SJCRH30 (cell line): Measurements from ENCODE around the gene BMP5. TPM values are rescaled to one million over a fixed set of nuclear protein-coding genes. Genes with fewer than 3 reads are reported as not detected.
"Not testable (repeated sequence)": the region's sequence is repeated elsewhere in the genome, so short reads cannot be mapped to it uniquely, and the experiment has no call there.

ENCODE experiments used
- DNase-seq, 2 experiments: peaks; one replicate each; pipeline ENCODE4 v3.0.0-alpha.2; 2015 to 2020
- H3K27ac ChIP-seq: fragments of 250-450 bp; sonication (Bioruptor Pico); 2 replicates; pipeline ENCODE4 v1.5.1; 2020; ENCODE audit warnings: mild to moderate bottlenecking, moderate library complexity
- H3K27me3 ChIP-seq: fragments of 250-450 bp; sonication (Bioruptor Pico); 2 replicates; pipeline ENCODE4 v1.5.1; 2020; ENCODE audit warnings: mild to moderate bottlenecking, moderate library complexity
- H3K36me3 ChIP-seq: fragments of 250-450 bp; sonication (Bioruptor Pico); 2 replicates; pipeline ENCODE4 v1.5.1; 2020; ENCODE audit warnings: mild to moderate bottlenecking, moderate library complexity
- H3K4me1 ChIP-seq: fragments of 250-450 bp; sonication (Bioruptor Pico); 2 replicates; pipeline ENCODE4 v1.5.1; 2020; ENCODE audit warnings: mild to moderate bottlenecking, moderate library complexity
- H3K4me3 ChIP-seq: fragments of 250-450 bp; sonication (Bioruptor Pico); 2 replicates; pipeline ENCODE4 v1.5.1; 2020; ENCODE audit warnings: mild to moderate bottlenecking, moderate library complexity
- H3K9me3 ChIP-seq: fragments of 250-450 bp; sonication (Bioruptor Pico); replicated peaks from 2 replicates; pipeline ENCODE4 v1.5.1; 2020; ENCODE audit warnings: mild to moderate bottlenecking, moderate library complexity
- total RNA-seq: library from RNA; depleted of rRNA; stranded (reverse); fragments of >200 nt; shearing (Covaris generic); gene quantifications from 2 replicates; pipeline ENCODE4 v1.2.3, GENCODE V29; 2014; rRNA removed

Gene BMP5
- total RNA-seq: 61.2 and 72.3 TPM in 2 replicates

DNA sequence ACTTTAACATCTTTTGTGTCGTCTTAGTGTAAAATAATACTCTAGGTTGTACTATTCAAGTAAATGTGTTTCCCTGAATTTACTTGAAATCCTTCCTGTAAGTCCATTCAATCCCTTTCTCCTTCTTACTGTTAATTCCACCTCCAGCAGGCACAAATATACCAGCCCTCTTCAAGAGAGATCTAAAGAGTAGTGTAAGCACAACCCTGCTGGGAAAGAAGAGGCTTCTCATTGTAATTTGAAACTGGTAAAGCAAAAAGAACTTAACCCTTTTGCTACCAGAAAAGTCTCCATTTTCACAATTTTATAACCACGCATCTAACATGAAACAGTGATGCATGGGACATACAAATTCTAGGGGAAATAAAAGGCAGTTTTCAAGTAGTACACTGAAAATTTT, at the start of gene BMP5:
TSS of gene BMP5 (minus strand) at position 191 of the 400 bp plus-strand sequence. CDS start 725 bp downstream, outside the sequence.
- no peaks in the 10 kb centered on the region for H3K27me3 ChIP-seq
- peak within 1 kb of the TSS; percentile 93 for H3K27ac ChIP-seq
- H3K4me1 ChIP-seq: peaks cover 8% of the 10 kb centered on the region; the same call in 1 of the 2 replicates
- peak; percentile 56 to 86 for DNase-seq
- H3K9me3 ChIP-seq: no peaks in the 10 kb centered on the region
- H3K36me3 ChIP-seq: peaks cover 14% of the 10 kb centered on the region
- H3K4me3 ChIP-seq: peak within 1 kb of the TSS; percentile 66

DNA sequence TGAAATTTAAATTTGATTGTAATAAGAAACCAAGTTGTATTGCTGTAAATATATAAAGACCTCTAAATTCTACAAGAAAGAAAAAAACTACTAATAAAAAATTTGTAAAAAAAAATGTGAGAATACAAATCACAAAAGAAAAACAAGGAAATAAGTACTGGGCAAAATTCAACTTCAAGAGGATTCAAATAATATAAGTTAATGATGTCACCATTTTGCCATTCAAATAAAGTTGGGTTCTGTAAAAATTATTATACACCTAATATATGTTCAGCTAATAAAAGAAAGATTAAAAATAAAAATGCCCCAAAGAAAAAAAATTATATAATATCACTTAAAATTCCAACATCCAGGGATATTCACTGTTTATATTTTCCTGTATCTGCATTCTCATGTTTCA, 47.0 kb upstream of the BMP5 start:
- Histone ChIP-seq H3K4me3 (no peak overlapping the region), H3K9me3 (no peaks in the 10 kb centered on the region), H3K36me3 (no peaks in the 10 kb centered on the region), H3K4me1 (peaks cover 5% of the 10 kb centered on the region; the same call in 1 of the 2 replicates), H3K27me3 (no peaks in the 10 kb centered on the region), H3K27ac (no peak overlapping the region)
- DNase-seq: no peak

- no peaks in the 10 kb centered on the region for H3K27me3 ChIP-seq
- no peak overlapping the region for H3K4me3 ChIP-seq
- H3K27ac ChIP-seq: no peak overlapping the region
- H3K9me3 ChIP-seq: no peaks in the 10 kb centered on the region
- no peaks in the 10 kb centered on the region for H3K36me3 ChIP-seq
- no peak for DNase-seq
- H3K4me1 ChIP-seq: peaks cover 13% of the 10 kb centered on the region; the same call in 1 of the 2 replicates
Observed at GRCh38 chr6:55919716-55920308, 44.4 kb upstream of the BMP5 start.

- H3K36me3 ChIP-seq: no peaks in the 10 kb centered on the region
- H3K27ac ChIP-seq: no peak overlapping the region
- peaks cover 13% of the 10 kb centered on the region; the same call in 1 of the 2 replicates for H3K4me1 ChIP-seq
- no peak for DNase-seq
- no peaks in the 10 kb centered on the region for H3K9me3 ChIP-seq
- H3K27me3 ChIP-seq: no peaks in the 10 kb centered on the region
- H3K4me3 ChIP-seq: no peak overlapping the region
Observed at GRCh38 chr6:55918639-55919038, 43.2 kb upstream of the BMP5 start.

DNA sequence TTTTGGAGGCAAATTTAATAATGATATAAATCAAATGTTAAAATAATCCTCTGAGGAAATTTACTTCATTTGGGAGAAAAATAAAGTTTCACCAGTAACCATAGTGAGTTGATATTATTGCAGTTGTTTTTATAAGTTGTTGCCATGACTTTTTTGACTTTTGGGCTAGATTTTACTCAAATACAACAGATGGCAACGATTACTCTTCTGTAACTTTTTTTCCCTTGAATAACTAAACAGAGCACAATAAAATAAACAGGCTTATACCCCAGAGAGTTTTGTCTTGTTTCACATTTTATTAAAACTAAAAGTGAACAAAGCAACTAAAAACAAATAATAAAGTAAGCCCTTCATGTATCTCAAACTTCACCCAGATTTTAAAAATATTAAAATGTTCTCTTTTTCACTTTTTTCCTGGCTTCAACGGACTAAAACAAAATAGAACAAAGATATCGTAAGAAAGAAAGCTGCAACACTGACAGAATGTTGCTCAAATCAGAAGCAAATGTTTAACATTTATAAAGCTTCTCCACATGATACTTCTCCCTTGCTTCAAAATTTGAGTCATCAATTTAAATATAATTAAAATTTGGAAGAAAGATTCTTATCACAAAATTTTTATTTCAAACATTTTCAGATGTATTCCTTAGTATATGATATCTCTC, 42.5 kb upstream of the BMP5 start:
- H3K27ac ChIP-seq: no peak overlapping the region
- peaks cover 13% of the 10 kb centered on the region; the same call in 1 of the 2 replicates for H3K4me1 ChIP-seq

DNA sequence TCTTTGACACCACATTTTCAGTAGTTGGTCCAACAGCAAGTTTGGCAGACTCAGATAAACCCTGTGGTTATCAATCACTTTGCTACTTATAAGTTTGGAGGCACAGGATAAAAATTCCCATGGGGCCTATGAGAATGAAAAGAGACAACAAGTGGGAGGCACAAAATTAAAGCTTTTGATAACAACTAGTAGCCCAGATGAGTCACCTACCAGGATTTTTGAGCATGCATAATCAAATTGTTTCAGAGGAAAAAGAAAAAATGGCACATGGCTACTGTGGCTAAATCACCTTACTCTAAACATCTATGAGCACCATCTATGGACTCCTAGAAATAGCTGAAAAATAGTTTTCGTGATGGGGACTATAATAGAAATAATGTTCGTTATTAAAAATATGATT, 40.8 kb upstream of the BMP5 start:
- Histone ChIP-seq H3K27me3 (no peaks in the 10 kb centered on the region), H3K9me3 (no peaks in the 10 kb centered on the region), H3K4me1 (peaks cover 13% of the 10 kb centered on the region; the same call in 1 of the 2 replicates), H3K4me3 (no peak overlapping the region), H3K36me3 (no peaks in the 10 kb centered on the region), H3K27ac (peak overlapping the region; percentile 14)
- peak; percentile 5 to 20 for DNase-seq

More for the DNA sequence above, 42.5 kb upstream of the BMP5 start:
- no peak overlapping the region for H3K4me3 ChIP-seq
- no peaks in the 10 kb centered on the region for H3K27me3 ChIP-seq
- H3K36me3 ChIP-seq: no peaks in the 10 kb centered on the region
- no peaks in the 10 kb centered on the region for H3K9me3 ChIP-seq
- DNase-seq: no peak

DNA sequence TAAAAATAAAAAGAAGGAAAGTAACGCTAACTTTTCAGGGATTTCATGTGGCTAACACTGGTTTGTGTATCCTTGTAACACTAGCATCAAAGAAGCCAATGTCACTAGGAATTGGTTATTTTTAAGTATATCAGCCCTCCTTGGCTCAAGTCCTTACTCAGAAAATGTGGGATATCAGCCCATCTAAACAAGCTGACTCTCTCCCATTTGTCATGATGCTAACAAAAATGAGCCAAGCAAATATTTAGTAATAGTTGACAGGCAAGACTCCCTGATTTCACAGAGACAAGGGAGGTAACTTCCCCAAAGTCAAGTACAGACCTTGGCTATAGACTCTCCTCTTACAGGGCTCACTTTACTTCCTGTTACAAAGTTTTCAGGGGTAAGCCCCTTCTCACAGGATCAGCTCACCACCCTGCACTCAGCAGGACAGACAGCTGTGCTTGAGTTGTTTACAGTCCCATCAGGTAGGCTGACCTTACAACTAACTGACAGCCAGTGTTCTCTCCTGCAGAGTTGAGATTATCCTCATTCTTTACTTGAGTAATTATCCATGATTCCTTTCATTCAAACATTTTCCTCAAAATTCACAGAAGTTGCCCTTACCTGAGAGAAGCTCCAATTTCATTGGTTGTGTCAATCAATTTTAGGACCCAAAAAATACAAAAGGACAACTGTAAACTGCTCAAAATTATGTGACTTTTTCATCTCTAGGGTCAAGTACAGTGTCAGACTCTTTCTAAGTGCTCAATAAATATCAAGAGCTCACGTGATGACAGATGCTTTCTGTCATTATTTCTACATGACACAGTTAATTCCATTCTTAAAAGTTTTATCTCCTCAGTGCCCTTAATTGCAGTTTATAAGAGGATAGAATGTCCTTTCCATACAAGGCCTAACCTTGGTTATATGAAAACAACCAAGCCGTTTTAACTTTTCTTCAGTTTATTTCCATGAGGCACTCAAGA, 38.1 kb upstream of the BMP5 start:
- H3K4me3 ChIP-seq: no peak overlapping the region
- DNase-seq: peak; percentile 2 to 21
- no peak overlapping the region for H3K27ac ChIP-seq
- no peaks in the 10 kb centered on the region for H3K36me3 ChIP-seq
- no peaks in the 10 kb centered on the region for H3K27me3 ChIP-seq
- no peaks in the 10 kb centered on the region for H3K9me3 ChIP-seq
- 0 out of 2 replicates have a peak, but pooled peaks cover 8% of the 10 kb centered on the region for H3K4me1 ChIP-seq

- not testable (repeated sequence) for H3K36me3 ChIP-seq, H3K27me3 ChIP-seq, H3K9me3 ChIP-seq, DNase-seq, H3K27ac ChIP-seq, H3K4me1 ChIP-seq, H3K4me3 ChIP-seq
Observed at GRCh38 chr6:55910466-55910865, 35.1 kb upstream of the BMP5 start.

GRCh38 chr6:55909911-55910310, 34.5 kb upstream of the BMP5 start:
- not testable (repeated sequence) for H3K9me3 ChIP-seq, H3K27me3 ChIP-seq, H3K4me3 ChIP-seq, H3K27ac ChIP-seq, H3K36me3 ChIP-seq, H3K4me1 ChIP-seq, DNase-seq

GRCh38 chr6:55902796-55903195, 27.4 kb upstream of the BMP5 start:
- Histone ChIP-seq H3K4me1 (peaks cover 5% of the 10 kb centered on the region; the same call in 1 of the 2 replicates), H3K4me3 (no peak overlapping the region), H3K9me3 (no peaks in the 10 kb centered on the region), H3K27ac (no peak overlapping the region; the same call in 1 of the 2 replicates), H3K27me3 (no peaks in the 10 kb centered on the region), H3K36me3 (no peaks in the 10 kb centered on the region)
- peak in 1 of 2 experiments; percentile 36 for DNase-seq

DNA sequence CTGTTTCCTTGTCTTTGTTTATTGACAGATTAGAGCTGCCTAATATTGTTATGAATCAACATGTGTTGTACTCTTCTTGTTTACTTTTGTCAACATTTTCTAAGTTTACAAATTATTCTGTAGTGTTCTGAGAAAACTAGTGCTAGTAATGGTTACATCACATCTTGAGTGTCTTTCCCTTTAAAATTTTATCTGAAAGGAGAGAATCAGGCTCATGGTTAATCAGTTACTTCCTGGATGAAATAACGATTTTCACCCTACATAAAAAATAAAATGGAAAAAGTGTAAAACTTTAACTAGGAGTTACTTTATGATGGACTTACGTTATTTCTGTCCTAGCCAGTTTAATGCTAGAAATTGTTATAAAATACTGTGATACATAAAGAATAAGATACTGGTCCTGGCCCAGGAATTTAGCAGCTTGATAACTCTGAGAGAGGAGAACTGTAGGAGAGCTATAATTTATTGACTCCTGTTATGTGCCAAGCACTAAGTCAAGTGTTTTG, 26.4 kb upstream of the BMP5 start:
- DNase-seq: no peak
- H3K36me3 ChIP-seq: no peaks in the 10 kb centered on the region
- no peak overlapping the region for H3K27ac ChIP-seq
- H3K4me3 ChIP-seq: no peak overlapping the region
- peaks cover 5% of the 10 kb centered on the region; the same call in 1 of the 2 replicates for H3K4me1 ChIP-seq
- no peaks in the 10 kb centered on the region for H3K9me3 ChIP-seq
- no peaks in the 10 kb centered on the region for H3K27me3 ChIP-seq

DNA sequence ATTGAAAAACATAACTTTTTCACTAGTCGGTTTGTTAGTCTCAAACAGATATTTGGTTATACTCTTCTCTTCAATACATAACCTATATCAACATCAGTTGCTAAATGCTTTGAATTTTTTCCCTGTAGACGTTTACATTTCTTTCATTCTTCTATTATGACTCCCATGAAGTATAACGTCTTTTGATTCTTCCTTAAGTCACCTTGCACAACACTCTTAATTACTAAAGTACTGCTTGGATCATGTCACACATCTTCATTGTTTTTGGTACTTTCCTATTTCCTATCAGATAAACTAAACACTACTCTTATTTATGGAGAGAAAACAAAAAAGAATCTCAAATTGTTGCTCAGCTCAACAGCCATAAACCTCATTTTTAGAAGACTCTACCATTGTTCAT, 23.0 kb upstream of the BMP5 start:
- H3K27ac ChIP-seq: no peak overlapping the region
- no peaks in the 10 kb centered on the region for H3K9me3 ChIP-seq
- H3K27me3 ChIP-seq: no peaks in the 10 kb centered on the region
- DNase-seq: no peak
- no peak overlapping the region for H3K4me3 ChIP-seq
- H3K36me3 ChIP-seq: no peaks in the 10 kb centered on the region
- H3K4me1 ChIP-seq: peaks cover 5% of the 10 kb centered on the region; the same call in 1 of the 2 replicates

DNA sequence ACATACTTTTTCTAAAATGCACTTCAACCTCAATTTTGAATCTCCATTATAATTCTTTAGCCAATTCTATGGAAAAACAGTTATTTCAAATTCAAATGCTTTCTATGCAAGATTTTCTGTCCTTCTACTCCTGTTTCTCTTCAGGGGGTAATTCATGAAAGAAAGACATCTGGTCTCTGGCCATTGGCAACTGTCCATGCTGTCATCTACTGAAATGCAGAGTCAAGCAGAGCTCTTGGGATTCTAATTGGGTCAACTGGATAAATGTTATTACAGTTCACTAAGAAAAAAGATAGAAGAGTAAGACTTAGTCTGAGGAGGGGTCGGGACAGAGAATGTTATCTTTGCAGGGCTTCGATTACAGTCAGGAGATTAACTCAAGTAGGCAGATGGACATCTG, 22.0 kb upstream of the BMP5 start:
- no peaks in the 10 kb centered on the region for H3K27me3 ChIP-seq
- no peaks in the 10 kb centered on the region for H3K36me3 ChIP-seq
- H3K9me3 ChIP-seq: no peaks in the 10 kb centered on the region
- no peak overlapping the region for H3K27ac ChIP-seq
- no peak overlapping the region for H3K4me3 ChIP-seq
- no peak for DNase-seq
- peaks cover under 1% of the 10 kb centered on the region; the same call in 1 of the 2 replicates for H3K4me1 ChIP-seq

DNA sequence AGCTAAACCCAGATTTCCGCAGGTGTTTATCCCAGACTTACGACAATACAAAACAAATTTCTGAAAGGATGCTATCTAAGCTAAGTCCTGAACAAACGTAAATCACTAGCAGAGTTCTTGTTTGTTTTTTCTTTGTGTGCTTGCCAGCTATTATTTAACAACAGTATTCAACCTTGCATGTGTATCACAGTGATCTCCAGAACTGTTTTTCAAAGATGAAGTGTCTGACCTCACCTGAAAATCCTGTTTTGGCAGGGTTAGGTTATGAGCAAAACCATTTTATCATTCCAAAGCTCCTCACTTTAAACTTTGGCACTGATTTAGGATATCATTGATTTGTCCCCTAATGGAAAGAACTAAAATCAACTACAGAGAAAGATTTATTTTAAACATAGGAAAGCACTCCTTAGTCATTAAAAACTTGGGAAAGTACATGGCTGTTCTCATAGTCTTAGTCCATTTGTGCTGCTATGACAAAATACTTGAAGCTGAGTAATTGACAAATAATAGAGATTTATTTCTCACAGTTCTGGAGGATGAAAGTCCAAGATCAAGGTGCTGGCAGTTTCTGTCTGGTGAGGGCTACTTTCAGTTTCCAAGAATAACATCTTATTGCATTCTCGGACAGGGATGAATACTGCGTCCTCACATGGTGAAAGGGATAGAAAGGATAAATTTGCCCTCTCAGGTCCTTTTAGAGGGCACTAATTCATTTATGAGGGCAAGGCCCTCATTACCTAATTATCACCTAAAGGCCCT, 20.8 kb upstream of the BMP5 start:
- H3K27ac ChIP-seq: no peak overlapping the region

More for the DNA sequence above, 20.8 kb upstream of the BMP5 start:
- DNase-seq: no peak
- no peak overlapping the region for H3K4me3 ChIP-seq
- H3K9me3 ChIP-seq: no peaks in the 10 kb centered on the region
- no peaks in the 10 kb centered on the region for H3K27me3 ChIP-seq
- H3K36me3 ChIP-seq: no peaks in the 10 kb centered on the region
- H3K4me1 ChIP-seq: no peaks in the 10 kb centered on the region
